ENCODE measurements around the gene PLOD2. TPM values are rescaled to one million over a fixed set of nuclear protein-coding genes. Genes with fewer than 3 reads are reported as not detected.

Gene PLOD2
- total and polyA plus RNA-seq, 2 experiments from 2014 or later = 300 to 306 TPM

DNA sequence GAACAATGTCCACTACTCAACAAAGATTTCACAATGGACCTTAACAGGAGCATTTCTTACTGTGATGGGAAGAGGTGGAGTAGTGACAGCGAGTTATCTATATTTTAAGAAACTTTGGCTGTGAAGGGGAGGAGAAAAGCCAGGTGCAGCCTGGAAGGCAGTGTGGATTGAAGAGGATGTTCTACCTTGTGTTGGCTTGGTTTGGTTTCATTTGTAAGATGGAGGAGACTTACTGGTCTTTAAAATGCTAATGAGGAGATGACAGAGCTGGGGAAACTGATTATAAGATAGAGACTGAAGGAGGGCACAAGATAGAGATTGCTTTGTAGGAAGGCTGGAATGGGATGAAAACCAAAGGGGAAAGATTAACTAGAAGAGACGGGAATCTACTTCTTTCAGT is 59.4 kb downstream of the PLOD2 start:
- 97 to 100% methylated on average over 2 of the region's 2 CpGs for WGBS, 2 experiments (ENCODE audit: low coverage in 1 of 2, low lambda C conversion rate in 2 of 2, missing lambda C conversion rate in 2 of 2)
- Histone ChIP-seq H3K36me3 (ENCODE audit: low read depth) (peaks cover 75% of the 10 kb centered on the region), H3K27me3 (replicated peaks; ENCODE audit: insufficient read depth) (no peaks in the 10 kb centered on the region), H3K27ac (no peak overlapping the region), H3K4me2 (ENCODE audit: unreplicated experiment) (no peak overlapping the region), H3K9me3 (ENCODE audit: low read depth) (no peaks in the 10 kb centered on the region), H4K20me1 (ENCODE audit: insufficient read depth) (no peaks in the 10 kb centered on the region), H3K4me1 (ENCODE audit: insufficient read depth) (0 out of 2 replicates have a peak, but pooled peaks cover 4% of the 10 kb centered on the region), H3K4me3 (no peak overlapping the region), H3K9ac (no peak overlapping the region), H3F3A (ENCODE audit: insufficient read depth) (peaks cover 71% of the 10 kb centered on the region), H2AFZ (no peak overlapping the region), H3K79me2 (ENCODE audit: insufficient read depth) (0 out of 2 replicates have a peak, but pooled peaks cover 6% of the 10 kb centered on the region), H3K9me2 (ENCODE audit: insufficient read depth) (no peaks in the 10 kb centered on the region)
- TF ChIP-seq EZH2 (IDR thresholded peaks at IDR 0.05; ENCODE audit: insufficient read depth, poor library complexity, severe bottlenecking) = no peak
- TF ChIP-seq EZH2phosphoT487 (IDR thresholded peaks at IDR 0.05; ENCODE audit: insufficient read depth, low read depth) = no peak
- no peak for DNase-seq
- in situ Hi-C loops (cut with MboI) = no loop called here

DNA sequence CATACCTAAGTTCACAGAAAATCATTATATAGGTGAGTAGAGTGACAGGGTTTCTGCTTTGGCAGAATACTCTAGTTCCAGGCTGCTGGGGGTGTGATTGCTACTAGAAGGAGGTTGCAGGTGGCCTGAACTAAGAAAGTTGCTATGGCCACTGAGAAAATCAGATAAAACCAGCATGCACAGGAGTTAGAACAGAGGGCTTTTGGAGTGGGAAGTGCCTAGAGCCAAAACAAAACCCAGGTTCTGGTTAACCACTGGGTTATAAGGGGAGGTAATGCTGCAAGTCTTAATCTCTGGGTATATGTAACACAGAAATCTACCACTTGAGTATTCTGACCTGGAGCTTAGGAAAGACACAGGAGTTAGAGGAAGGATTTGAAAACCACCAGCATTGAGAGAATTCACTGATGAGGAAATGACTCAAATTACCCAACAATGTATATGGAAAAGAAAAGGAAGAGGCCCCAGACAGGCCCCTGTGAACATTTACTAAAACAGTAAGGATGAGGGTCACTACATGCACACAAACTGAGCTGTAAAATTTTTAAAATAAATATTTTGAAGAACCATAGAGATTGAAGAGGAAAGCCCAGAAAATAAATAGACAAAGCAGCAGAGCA is 60.0 kb downstream of the PLOD2 start:
- H3K79me2 ChIP-seq (ENCODE audit: insufficient read depth) = 0 out of 2 replicates have a peak, but pooled peaks cover under 1% of the 10 kb centered on the region
- H3K4me2 ChIP-seq (ENCODE audit: unreplicated experiment) = no peak overlapping the region
- H3K4me1 ChIP-seq (ENCODE audit: insufficient read depth) = 0 out of 2 replicates have a peak, but pooled peaks cover 4% of the 10 kb centered on the region
- TF ChIP-seq EZH2phosphoT487 (IDR thresholded peaks at IDR 0.05; ENCODE audit: insufficient read depth, low read depth) = no peak
- no peak for TF ChIP-seq EZH2 (IDR thresholded peaks at IDR 0.05; ENCODE audit: insufficient read depth, poor library complexity, severe bottlenecking)
- no peak overlapping the region for H2AFZ ChIP-seq
- no peaks in the 10 kb centered on the region for H3K9me3 ChIP-seq (ENCODE audit: low read depth)
- DNase-seq = no peak
- peaks cover 65% of the 10 kb centered on the region for H3F3A ChIP-seq (ENCODE audit: insufficient read depth)
- H3K9ac ChIP-seq = no peak overlapping the region
- H3K27me3 ChIP-seq (replicated peaks; ENCODE audit: insufficient read depth) = no peaks in the 10 kb centered on the region
- no peaks in the 10 kb centered on the region for H3K9me2 ChIP-seq (ENCODE audit: insufficient read depth)
- H4K20me1 ChIP-seq (ENCODE audit: insufficient read depth) = no peaks in the 10 kb centered on the region
- in situ Hi-C loops (cut with MboI) = no loop called here
- H3K27ac ChIP-seq = no peak overlapping the region
- H3K4me3 ChIP-seq = no peak overlapping the region
- H3K36me3 ChIP-seq (ENCODE audit: low read depth) = peaks cover 69% of the 10 kb centered on the region

DNA sequence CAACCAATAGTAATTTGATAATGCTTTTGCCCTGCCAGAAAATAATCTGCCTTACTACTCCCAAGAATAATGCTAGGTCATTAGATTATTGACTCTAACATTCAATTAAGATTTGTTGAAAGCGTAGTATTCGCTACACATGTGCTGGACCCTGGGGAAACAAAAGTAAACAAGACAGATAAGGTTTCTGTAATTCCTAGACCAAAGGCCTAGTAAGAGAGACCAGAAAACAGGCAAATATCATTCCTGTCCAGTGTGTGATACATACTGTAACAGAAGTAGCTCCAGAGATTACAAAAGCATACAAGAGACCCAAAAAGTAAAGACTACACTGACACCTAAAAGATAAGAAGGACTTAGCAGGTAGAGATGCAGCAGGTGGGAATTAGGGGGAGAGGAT is 60.8 kb downstream of the PLOD2 start:
- Histone ChIP-seq H3K79me2 (ENCODE audit: insufficient read depth) (0 out of 2 replicates have a peak, but pooled peaks cover 4% of the 10 kb centered on the region), H3K9ac (no peak overlapping the region), H3K27ac (no peak overlapping the region), H3F3A (ENCODE audit: insufficient read depth) (peaks cover 61% of the 10 kb centered on the region), H3K4me1 (ENCODE audit: insufficient read depth) (0 out of 2 replicates have a peak, but pooled peaks cover 4% of the 10 kb centered on the region), H4K20me1 (ENCODE audit: insufficient read depth) (no peaks in the 10 kb centered on the region), H3K9me2 (ENCODE audit: insufficient read depth) (no peaks in the 10 kb centered on the region), H2AFZ (no peak overlapping the region), H3K4me3 (no peak overlapping the region), H3K9me3 (ENCODE audit: low read depth) (no peaks in the 10 kb centered on the region), H3K27me3 (replicated peaks; ENCODE audit: insufficient read depth) (no peaks in the 10 kb centered on the region), H3K4me2 (ENCODE audit: unreplicated experiment) (no peak overlapping the region), H3K36me3 (ENCODE audit: low read depth) (peaks cover 65% of the 10 kb centered on the region)
- in situ Hi-C loops (cut with MboI) = no loop called here
- 97 to 100% methylated on average over 2 of the region's 2 CpGs for WGBS, 2 experiments (ENCODE audit: low coverage in 1 of 2, low lambda C conversion rate in 2 of 2, missing lambda C conversion rate in 2 of 2)
- TF ChIP-seq EZH2phosphoT487 (IDR thresholded peaks at IDR 0.05; ENCODE audit: insufficient read depth, low read depth) = no peak
- no peak for TF ChIP-seq EZH2 (IDR thresholded peaks at IDR 0.05; ENCODE audit: insufficient read depth, poor library complexity, severe bottlenecking)
- no peak for DNase-seq

DNA sequence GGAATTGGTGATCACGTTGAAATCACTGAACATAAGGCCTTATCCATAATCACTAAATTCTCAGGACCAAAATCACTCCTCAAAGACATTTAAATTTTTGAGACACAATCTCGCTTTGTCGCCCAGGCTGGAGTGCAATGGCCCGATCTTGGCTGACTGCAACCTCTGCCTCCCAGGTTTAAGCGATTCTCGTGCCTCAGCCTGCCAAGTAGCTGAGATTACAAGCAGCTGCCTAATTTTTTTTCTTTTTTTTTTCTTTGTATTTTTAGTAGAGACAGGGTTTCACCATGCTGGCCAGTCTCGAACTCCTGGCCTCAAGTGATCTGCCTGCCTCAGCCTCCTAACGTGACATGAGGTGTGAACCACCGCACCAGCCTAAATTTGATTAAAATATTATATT is 61.7 kb downstream of the PLOD2 start:
- peaks cover 65% of the 10 kb centered on the region for H3F3A ChIP-seq (ENCODE audit: insufficient read depth)
- H3K9ac ChIP-seq = no peak overlapping the region
- in situ Hi-C loops (cut with MboI) = no loop called here
- 0 out of 2 replicates have a peak, but pooled peaks cover 12% of the 10 kb centered on the region for H3K79me2 ChIP-seq (ENCODE audit: insufficient read depth)
- H3K9me2 ChIP-seq (ENCODE audit: insufficient read depth) = no peaks in the 10 kb centered on the region
- peaks cover 65% of the 10 kb centered on the region for H3K36me3 ChIP-seq (ENCODE audit: low read depth)
- H3K9me3 ChIP-seq (ENCODE audit: low read depth) = no peaks in the 10 kb centered on the region
- no peaks in the 10 kb centered on the region for H3K27me3 ChIP-seq (replicated peaks; ENCODE audit: insufficient read depth)
- no peak overlapping the region for H2AFZ ChIP-seq
- H3K27ac ChIP-seq = peak overlapping the region; percentile 4; the same call in 1 of the 2 replicates
- no peaks in the 10 kb centered on the region for H4K20me1 ChIP-seq (ENCODE audit: insufficient read depth)
- H3K4me2 ChIP-seq (ENCODE audit: unreplicated experiment) = no peak overlapping the region
- no peak for DNase-seq
- H3K4me1 ChIP-seq (ENCODE audit: insufficient read depth) = 0 out of 2 replicates have a peak, but pooled peaks cover 4% of the 10 kb centered on the region
- 84 to 89% methylated on average over 9 of the region's 9 CpGs for WGBS, 2 experiments (ENCODE audit: low coverage in 1 of 2, low lambda C conversion rate in 2 of 2, missing lambda C conversion rate in 2 of 2)
- H3K4me3 ChIP-seq = no peak overlapping the region
- TF ChIP-seq EZH2phosphoT487 (IDR thresholded peaks at IDR 0.05; ENCODE audit: insufficient read depth, low read depth) = no peak
- TF ChIP-seq EZH2 (IDR thresholded peaks at IDR 0.05; ENCODE audit: insufficient read depth, poor library complexity, severe bottlenecking) = no peak

All from GM23248 (cell line).